A673 (cell line): ENCODE results near the gene NMT1.

ENCODE experiments used
- CTCF ChIP-seq: fragments of 300-800, 200-600 bp; sonication (generic); conservative IDR thresholded peaks from 2 replicates; pipeline ENCODE4 v1.5.1; 2017; ENCODE audit warnings: low read depth, mild to moderate bottlenecking, antibody characterized with exemption, low read length, moderate library complexity, mixed read lengths
- EZH2 ChIP-seq: fragments of 200-600 bp; sonication (generic); IDR thresholded peaks from 2 replicates; pipeline ENCODE4 v1.6.1; 2017; ENCODE audit warnings: borderline replicate concordance, low read depth, mild to moderate bottlenecking, mixed read lengths, antibody characterized with exemption, low read length; ENCODE audit not compliant: poor library complexity, severe bottlenecking

GRCh38 chr17:45127207-45127547 lies 66.1 kb downstream of the NMT1 start:
- no peak for TF ChIP-seq CTCF
- no peak for TF ChIP-seq EZH2
